ENCODE results near the gene CIAO3.

The CIAO3 gene

GRCh38 chr16:763369-764183, 22.8 kb upstream of the CIAO3 start:
- ATAC-seq: no peak
- TF ChIP-seq ZFP30 (CRISPR knock-in tag; IDR thresholded peaks at IDR 0.05) (no peak), ZFP3 (CRISPR knock-in tag; IDR thresholded peaks at IDR 0.05) (no peak), PATZ1 (CRISPR knock-in tag; IDR thresholded peaks at IDR 0.05; ENCODE audit: borderline replicate concordance) (no peak), BACH2 (CRISPR knock-in tag; IDR thresholded peaks at IDR 0.05; ENCODE audit: borderline replicate concordance) (no peak), GLIS3 (CRISPR knock-in tag; IDR thresholded peaks at IDR 0.05) (no peak), PPARA (CRISPR knock-in tag; IDR thresholded peaks at IDR 0.05; ENCODE audit: borderline replicate concordance) (no peak), ARNTL (CRISPR knock-in tag; IDR thresholded peaks at IDR 0.05; ENCODE audit: borderline replicate concordance, low read depth) (no peak), SNAI2 (CRISPR knock-in tag; IDR thresholded peaks at IDR 0.05) (no peak), TOX (CRISPR knock-in tag; IDR thresholded peaks at IDR 0.05; ENCODE audit: borderline replicate concordance) (no peak), TSHZ2 (CRISPR knock-in tag; IDR thresholded peaks at IDR 0.05) (no peak), RARB (CRISPR knock-in tag; IDR thresholded peaks at IDR 0.05) (no peak), ZNF70 (CRISPR knock-in tag; IDR thresholded peaks at IDR 0.05) (no peak), ISL1 (CRISPR knock-in tag; IDR thresholded peaks at IDR 0.05) (no peak)
- TF ChIP-seq, protein P1, sequence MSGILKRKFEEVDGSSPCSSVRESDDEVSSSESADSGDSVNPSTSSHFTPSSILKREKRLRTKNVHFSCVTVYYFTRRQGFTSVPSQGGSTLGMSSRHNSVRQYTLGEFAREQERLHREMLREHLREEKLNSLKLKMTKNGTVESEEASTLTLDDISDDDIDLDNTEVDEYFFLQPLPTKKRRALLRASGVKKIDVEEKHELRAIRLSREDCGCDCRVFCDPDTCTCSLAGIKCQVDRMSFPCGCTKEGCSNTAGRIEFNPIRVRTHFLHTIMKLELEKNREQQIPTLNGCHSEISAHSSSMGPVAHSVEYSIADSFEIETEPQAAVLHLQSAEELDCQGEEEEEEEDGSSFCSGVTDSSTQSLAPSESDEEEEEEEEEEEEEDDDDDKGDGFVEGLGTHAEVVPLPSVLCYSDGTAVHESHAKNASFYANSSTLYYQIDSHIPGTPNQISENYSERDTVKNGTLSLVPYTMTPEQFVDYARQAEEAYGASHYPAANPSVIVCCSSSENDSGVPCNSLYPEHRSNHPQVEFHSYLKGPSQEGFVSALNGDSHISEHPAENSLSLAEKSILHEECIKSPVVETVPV (CRISPR knock-in tag; IDR thresholded peaks at IDR 0.05): no peak
- TF ChIP-seq, protein P2, sequence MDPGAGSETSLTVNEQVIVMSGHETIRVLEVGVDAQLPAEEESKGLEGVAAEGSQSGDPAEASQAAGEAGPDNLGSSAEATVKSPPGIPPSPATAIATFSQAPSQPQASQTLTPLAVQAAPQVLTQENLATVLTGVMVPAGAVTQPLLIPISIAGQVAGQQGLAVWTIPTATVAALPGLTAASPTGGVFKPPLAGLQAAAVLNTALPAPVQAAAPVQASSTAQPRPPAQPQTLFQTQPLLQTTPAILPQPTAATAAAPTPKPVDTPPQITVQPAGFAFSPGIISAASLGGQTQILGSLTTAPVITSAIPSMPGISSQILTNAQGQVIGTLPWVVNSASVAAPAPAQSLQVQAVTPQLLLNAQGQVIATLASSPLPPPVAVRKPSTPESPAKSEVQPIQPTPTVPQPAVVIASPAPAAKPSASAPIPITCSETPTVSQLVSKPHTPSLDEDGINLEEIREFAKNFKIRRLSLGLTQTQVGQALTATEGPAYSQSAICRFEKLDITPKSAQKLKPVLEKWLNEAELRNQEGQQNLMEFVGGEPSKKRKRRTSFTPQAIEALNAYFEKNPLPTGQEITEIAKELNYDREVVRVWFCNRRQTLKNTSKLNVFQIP (CRISPR knock-in tag; IDR thresholded peaks at IDR 0.05; ENCODE audit: borderline replicate concordance, low read depth): no peak

- no peak for TF ChIP-seq PATZ1 (CRISPR knock-in tag; IDR thresholded peaks at IDR 0.05; ENCODE audit: borderline replicate concordance)
- no peak for TF ChIP-seq TSHZ2 (CRISPR knock-in tag; IDR thresholded peaks at IDR 0.05)
- TF ChIP-seq ARNTL (CRISPR knock-in tag; IDR thresholded peaks at IDR 0.05; ENCODE audit: borderline replicate concordance, low read depth): no peak
- TF ChIP-seq, protein P1 (CRISPR knock-in tag; IDR thresholded peaks at IDR 0.05): no peak
- TF ChIP-seq ZNF565 (CRISPR knock-in tag; conservative IDR thresholded peaks at IDR 0.05; ENCODE audit: low read depth): no peak
- TF ChIP-seq SNAI2 (CRISPR knock-in tag; IDR thresholded peaks at IDR 0.05): no peak
- TF ChIP-seq ZNF70 (CRISPR knock-in tag; IDR thresholded peaks at IDR 0.05): no peak
- TF ChIP-seq PPARA (CRISPR knock-in tag; IDR thresholded peaks at IDR 0.05; ENCODE audit: borderline replicate concordance): no peak
- no peak for TF ChIP-seq GLIS3 (CRISPR knock-in tag; IDR thresholded peaks at IDR 0.05)
- no peak for TF ChIP-seq ZC3H10 (CRISPR knock-in tag; IDR thresholded peaks at IDR 0.05)
- TF ChIP-seq OSR1 (CRISPR knock-in tag; IDR thresholded peaks at IDR 0.05): no peak
- no peak for TF ChIP-seq ISL1 (CRISPR knock-in tag; IDR thresholded peaks at IDR 0.05)
- no peak for TF ChIP-seq BACH2 (CRISPR knock-in tag; IDR thresholded peaks at IDR 0.05; ENCODE audit: borderline replicate concordance)
- TF ChIP-seq ZNF8 (CRISPR knock-in tag; IDR thresholded peaks at IDR 0.05): no peak
- ATAC-seq: no peak
These were observed 21.9 kb upstream of the CIAO3 start for GRCh38 chr16:762595-763268.
